Kidney epithelial cell (primary cell): ENCODE measurements around the gene CPN2. TPM values are rescaled to one million over a fixed set of nuclear protein-coding genes. Genes with fewer than 3 reads are reported as not detected.

ENCODE experiments used
- DNase-seq: peaks from one replicate; pipeline ENCODE4 v3.0.0-alpha.2; 2010; ENCODE audit warnings: low read depth
- H3K27me3 ChIP-seq: 2 replicates; pipeline ENCODE4 v1.6.0; 2011; ENCODE audit warnings: low read length; ENCODE audit not compliant: control insufficient read depth, insufficient read depth
- H3K36me3 ChIP-seq: 2 replicates; pipeline ENCODE4 v1.5.1; 2011; ENCODE audit warnings: low read length; ENCODE audit not compliant: control insufficient read depth, insufficient read depth
- H3K4me3 ChIP-seq: 2 replicates; pipeline ENCODE4 v1.5.1; 2011; ENCODE audit warnings: low read depth, mild to moderate bottlenecking, control low read depth, low read length
- total RNA-seq: library from RNA; depleted of rRNA; stranded (reverse); fragments of >200 nt; gene quantifications from 2 replicates; pipeline ENCODE4 v1.2.3, GENCODE V29; 2015
- TF ChIP-seq, protein P1 (sequence below): IDR thresholded peaks from 2 replicates; pipeline ENCODE4 v1.5.1; 2011; ENCODE audit warnings: mild to moderate bottlenecking, moderate library complexity, low read length, control low read depth, inconsistent platforms; ENCODE audit not compliant: insufficient read depth, poor library complexity, severe bottlenecking

Gene CPN2
- total RNA-seq, 1 donor from 2014 or later: not detected

DNA sequence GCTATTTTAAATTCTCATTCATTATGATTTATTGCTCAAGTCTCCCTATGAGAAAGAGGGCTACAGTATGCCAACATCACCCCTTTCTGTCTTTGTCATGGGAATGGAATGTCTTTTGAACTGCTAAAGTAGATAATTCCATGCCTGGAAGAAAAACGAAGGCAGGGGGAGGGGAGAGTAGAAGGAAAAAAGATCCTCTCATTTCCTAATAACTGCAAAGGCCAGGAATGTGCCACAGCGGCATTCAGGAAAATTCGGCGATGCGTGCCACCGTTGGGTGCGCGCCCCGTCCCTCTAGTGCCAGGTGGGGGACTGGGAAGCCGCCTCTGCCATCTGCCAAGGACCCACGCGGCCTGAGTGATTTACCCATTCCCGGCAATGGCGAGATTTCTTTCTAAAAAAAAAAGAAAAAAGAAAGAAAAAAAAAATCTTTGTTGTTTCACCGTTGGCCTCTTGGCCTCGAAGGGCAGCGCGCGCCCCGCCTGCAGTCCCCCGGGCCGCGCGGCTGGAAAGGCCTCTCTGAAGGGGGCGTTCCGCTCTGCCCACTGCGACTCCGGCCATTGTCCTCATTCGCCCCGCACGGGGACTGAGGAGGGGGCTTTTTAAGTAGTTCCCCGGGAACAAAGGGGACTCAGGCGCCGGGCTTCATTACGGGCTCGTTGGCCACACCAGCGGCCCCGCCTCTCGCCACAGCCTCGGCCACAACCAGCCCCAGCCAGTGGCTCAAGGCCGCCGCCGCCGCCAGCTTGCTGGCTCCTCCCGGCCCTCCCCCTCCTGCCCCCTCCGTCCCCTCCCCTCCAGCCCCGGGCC is 54.5 kb downstream of the CPN2 start:
- DNase-seq: peak; percentile 90
- H3K27me3 ChIP-seq: no peaks in the 10 kb centered on the region
- TF ChIP-seq, protein P1, sequence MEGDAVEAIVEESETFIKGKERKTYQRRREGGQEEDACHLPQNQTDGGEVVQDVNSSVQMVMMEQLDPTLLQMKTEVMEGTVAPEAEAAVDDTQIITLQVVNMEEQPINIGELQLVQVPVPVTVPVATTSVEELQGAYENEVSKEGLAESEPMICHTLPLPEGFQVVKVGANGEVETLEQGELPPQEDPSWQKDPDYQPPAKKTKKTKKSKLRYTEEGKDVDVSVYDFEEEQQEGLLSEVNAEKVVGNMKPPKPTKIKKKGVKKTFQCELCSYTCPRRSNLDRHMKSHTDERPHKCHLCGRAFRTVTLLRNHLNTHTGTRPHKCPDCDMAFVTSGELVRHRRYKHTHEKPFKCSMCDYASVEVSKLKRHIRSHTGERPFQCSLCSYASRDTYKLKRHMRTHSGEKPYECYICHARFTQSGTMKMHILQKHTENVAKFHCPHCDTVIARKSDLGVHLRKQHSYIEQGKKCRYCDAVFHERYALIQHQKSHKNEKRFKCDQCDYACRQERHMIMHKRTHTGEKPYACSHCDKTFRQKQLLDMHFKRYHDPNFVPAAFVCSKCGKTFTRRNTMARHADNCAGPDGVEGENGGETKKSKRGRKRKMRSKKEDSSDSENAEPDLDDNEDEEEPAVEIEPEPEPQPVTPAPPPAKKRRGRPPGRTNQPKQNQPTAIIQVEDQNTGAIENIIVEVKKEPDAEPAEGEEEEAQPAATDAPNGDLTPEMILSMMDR: no peak
- no peaks in the 10 kb centered on the region for H3K36me3 ChIP-seq
- H3K4me3 ChIP-seq: no peak overlapping the region

DNA sequence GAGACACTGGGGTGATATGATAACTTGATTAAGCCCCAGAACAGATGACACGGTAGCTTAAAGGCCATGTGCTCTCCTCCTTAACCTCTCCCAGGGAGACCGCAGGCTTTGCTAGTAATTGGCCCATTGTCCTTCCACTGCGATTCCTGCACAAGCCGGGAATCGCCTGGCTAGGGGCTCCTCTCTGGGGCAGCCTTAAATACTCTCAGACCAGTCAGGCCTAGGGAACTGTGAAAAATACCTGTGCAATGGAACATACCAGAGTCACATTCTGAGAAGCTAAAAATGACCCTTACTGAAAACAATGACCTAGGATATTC is 56.3 kb downstream of the CPN2 start:
- Histone ChIP-seq H3K27me3 (no peaks in the 10 kb centered on the region), H3K4me3 (no peak overlapping the region), H3K36me3 (no peaks in the 10 kb centered on the region)
- DNase-seq: no peak
- TF ChIP-seq, protein P1: no peak

GRCh38 chr3:194294199-194294894 is 56.8 kb downstream of the CPN2 start:
- no peak overlapping the region for H3K4me3 ChIP-seq
- no peaks in the 10 kb centered on the region for H3K36me3 ChIP-seq
- H3K27me3 ChIP-seq: no peaks in the 10 kb centered on the region
- TF ChIP-seq, protein P1: no peak
- DNase-seq: no peak

DNA sequence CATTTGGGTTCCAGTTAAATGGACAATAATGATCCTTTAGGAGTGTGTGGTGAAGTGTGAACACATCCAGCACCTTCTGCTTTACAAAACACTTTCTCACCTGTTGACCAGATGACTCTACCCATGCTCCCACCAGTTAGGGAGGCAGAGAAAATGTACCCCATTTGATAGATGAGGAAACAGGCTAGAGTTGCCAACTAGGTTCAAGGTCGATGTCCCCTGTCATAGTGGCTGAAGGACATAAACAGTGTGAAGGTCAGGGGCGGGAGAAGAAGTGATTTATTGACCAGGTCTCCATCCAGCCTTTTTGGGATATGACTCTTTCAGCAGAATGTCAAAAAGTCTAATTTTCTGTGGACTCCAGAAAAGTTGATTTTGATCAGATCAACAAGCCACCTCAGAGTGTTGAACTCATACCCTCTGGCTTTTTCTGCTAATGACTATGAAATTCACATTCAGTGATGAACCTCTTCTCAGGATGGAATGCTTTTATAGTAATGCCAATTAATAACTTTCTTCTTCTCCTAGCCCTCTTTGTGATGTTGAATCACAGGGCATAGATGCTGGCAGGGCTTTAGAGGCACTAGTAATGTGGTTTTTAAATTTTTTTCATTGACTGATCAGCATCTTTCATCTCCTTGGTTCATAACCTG is 57.5 kb downstream of the CPN2 start:
- no peaks in the 10 kb centered on the region for H3K36me3 ChIP-seq
- H3K4me3 ChIP-seq: no peak overlapping the region
- no peaks in the 10 kb centered on the region for H3K27me3 ChIP-seq
- TF ChIP-seq, protein P1: no peak
- no peak for DNase-seq

GRCh38 chr3:194292331-194292730 is 58.8 kb downstream of the CPN2 start:
- Histone ChIP-seq H3K36me3 (no peaks in the 10 kb centered on the region), H3K27me3 (no peaks in the 10 kb centered on the region), H3K4me3 (no peak overlapping the region)
- TF ChIP-seq, protein P1: no peak
- no peak for DNase-seq

Other genes starting within 250 kb of the CPN2 start
- gene HES1, start 215.2 kb downstream of the CPN2 start, total RNA-seq: 45.2 and 50.7 TPM in 2 replicates
- gene LRRC15, start 18.4 kb upstream of the CPN2 start, total RNA-seq: not detected in 2 replicates
- gene GP5, start 47.9 kb upstream of the CPN2 start, total RNA-seq: 0.07 and 0.42 TPM in 2 replicates
- 273 and 324 TPM in 2 replicates for gene ATP13A3, start 135.7 kb upstream of the CPN2 start, total RNA-seq